ENCODE measurements around the gene PRODH. TPM values are rescaled to one million over a fixed set of nuclear protein-coding genes. Genes with fewer than 3 reads are reported as not detected.
"Not testable (repeated sequence)": the region's sequence is repeated elsewhere in the genome, so short reads cannot be mapped to it uniquely, and the experiment has no call there.

PRODH gene
- total RNA-seq, 4 donors from 2014 or later = 48.3 to 202 (median 147) TPM

DNA sequence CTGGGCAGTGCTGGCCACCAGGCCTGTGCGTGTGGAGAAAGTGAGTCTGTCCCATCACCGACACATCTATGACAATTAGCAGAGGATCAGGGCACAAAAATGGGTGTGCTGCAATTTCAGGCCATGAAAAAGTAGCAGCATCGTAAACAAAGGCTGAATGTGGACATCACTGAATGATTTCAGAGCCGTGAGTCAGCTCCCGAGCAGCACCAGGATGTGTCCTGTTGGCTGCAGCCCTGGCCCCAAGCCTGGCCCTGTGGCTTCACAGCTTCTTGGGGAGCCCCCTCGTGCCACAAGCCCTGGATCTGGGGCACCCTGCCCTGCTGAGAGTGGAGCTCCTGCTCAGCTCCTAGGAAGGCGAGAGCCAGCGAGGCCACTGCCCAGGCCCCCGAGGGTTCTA, 20.5 kb downstream of the PRODH start:
- not testable (repeated sequence) for H3K4me1 ChIP-seq; H3K36me3 ChIP-seq; H3K27ac ChIP-seq; DNase-seq (ENCODE audit: low spot score in 2 of 2); H3K9me3 ChIP-seq; H3K4me3 ChIP-seq; H3K27me3 ChIP-seq
- no CpG with 5 or more reads among the region's 9 CpGs for WGBS, 2 donors

DNA sequence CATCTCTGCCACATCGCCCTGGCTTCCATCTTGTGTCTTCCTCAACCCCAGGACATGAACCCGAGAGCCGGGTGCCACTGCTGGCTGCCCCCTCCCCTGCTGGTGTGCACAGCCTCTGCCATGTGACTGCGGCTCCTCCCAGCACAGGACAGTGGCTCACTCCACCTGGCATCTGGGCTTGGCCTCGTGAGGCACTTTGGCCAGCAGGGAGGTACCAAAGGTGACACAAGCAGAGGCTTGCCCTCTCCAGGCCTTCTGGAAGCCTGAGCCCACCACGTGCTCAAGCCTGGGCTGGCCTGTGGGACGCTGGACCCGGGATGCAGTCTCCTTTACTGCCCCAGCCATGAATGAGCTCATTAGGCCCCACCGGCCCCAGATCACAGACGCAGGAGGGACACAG, 21.5 kb downstream of the PRODH start:
- DNase-seq (ENCODE audit: low spot score in 2 of 2); H3K9me3 ChIP-seq; H3K36me3 ChIP-seq; H3K27me3 ChIP-seq; H3K4me3 ChIP-seq; H3K4me1 ChIP-seq; H3K27ac ChIP-seq: not testable (repeated sequence)
- no CpG with 5 or more reads among the region's 10 CpGs for WGBS, 2 donors

DNA sequence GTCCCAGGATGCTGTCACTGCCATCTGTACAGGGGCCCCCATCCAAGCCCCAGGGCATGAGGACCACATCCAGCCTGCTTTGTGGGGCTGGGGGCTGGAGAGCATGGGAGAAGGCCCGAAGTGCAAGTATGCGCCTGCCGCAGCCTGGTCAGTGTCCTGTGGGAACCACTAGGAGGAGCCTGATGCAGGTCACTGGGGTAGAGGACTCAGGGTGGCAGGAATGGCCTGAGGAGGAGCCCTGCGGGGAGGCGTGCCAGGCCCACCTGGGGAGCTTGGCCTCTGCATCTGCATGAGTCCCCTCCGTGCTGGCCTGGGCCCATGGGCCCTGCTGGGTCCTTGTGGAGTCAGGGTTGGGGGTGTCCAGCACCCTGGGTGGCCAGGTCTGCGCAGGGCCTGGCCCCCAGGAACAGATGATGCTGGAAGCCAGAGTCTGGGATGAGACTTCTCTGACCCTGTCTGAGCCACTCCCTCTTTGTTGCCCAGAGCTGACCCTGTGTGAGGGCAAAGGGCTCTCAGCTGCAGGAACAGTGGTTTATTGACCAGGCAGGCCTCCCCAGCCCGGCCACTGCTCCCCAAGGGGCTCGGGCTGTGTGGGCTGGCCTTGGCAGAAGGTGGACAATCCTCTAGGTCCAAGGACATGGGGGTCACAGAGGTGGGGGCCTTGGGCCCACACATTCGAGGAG, 23.7 kb downstream of the PRODH start:
- not testable (repeated sequence) for H3K27ac ChIP-seq

DNA sequence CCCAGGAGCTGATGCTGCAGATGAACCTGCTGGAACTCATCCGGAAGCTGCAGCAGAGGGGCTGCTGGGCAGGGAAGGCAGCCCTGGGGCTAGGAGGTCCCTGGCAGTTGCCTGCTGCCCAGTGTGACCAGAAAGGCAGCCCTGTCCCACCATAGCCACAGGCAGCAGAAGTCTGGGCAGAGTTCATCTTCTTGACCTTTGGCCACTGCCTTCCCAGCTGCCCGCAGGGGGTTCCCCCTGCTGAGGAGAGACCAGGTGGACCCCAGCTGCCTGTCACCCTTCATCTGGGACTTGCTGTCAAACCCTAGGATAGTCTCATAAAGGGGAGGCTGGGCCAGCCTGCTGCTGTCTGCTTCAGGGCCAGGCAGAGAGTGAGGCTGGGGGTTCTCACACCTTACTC, 24.6 kb downstream of the PRODH start:
- H3K4me3 ChIP-seq; DNase-seq (ENCODE audit: low spot score in 2 of 2); H3K27me3 ChIP-seq; H3K27ac ChIP-seq; H3K9me3 ChIP-seq; H3K4me1 ChIP-seq; H3K36me3 ChIP-seq: not testable (repeated sequence)
- no CpG with 5 or more reads among the region's 2 CpGs for WGBS, 2 donors

More for the DNA sequence above, 23.7 kb downstream of the PRODH start:
- H3K36me3 ChIP-seq; H3K4me1 ChIP-seq; DNase-seq (ENCODE audit: low spot score in 2 of 2); H3K9me3 ChIP-seq; H3K27me3 ChIP-seq; H3K4me3 ChIP-seq: not testable (repeated sequence)
- no CpG with 5 or more reads among the region's 10 CpGs for WGBS, 2 donors

DNA sequence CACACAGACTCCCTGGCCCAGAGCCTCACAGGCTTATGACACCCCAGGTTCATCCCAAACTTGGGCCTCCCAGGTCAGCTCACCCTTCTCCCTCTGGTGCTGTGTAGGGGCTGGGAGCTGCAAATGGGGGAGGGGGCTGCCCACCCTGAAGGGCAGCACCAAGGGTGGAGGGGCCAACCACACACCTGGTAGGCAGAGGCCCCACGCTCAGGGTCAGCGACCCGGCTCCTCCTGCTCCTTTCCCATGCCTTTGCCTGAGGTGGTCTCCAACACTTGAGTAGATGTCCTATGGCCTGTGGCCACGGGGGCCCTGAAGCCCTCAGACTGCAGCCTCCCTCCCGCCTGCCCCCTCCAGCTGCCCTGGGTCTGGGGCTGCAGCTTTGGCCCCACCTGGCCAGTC, 26.5 kb downstream of the PRODH start:
- Histone ChIP-seq H3K36me3 (no peaks in the 10 kb centered on the region), H3K27me3 (no peaks in the 10 kb centered on the region), H3K4me3 (no peak overlapping the region), H3K27ac (no peak overlapping the region), H3K4me1 (no peaks in the 10 kb centered on the region), H3K9me3 (no peaks in the 10 kb centered on the region)
- DNase-seq (ENCODE audit: low spot score in 2 of 2) = no peak
- no CpG with 5 or more reads among the region's 5 CpGs for WGBS, 2 donors
- TF ChIP-seq POLR2A (IDR thresholded peaks at IDR 0.05) (no peak), EP300 (IDR thresholded peaks at IDR 0.05) (no peak)
- TF ChIP-seq, protein P1, sequence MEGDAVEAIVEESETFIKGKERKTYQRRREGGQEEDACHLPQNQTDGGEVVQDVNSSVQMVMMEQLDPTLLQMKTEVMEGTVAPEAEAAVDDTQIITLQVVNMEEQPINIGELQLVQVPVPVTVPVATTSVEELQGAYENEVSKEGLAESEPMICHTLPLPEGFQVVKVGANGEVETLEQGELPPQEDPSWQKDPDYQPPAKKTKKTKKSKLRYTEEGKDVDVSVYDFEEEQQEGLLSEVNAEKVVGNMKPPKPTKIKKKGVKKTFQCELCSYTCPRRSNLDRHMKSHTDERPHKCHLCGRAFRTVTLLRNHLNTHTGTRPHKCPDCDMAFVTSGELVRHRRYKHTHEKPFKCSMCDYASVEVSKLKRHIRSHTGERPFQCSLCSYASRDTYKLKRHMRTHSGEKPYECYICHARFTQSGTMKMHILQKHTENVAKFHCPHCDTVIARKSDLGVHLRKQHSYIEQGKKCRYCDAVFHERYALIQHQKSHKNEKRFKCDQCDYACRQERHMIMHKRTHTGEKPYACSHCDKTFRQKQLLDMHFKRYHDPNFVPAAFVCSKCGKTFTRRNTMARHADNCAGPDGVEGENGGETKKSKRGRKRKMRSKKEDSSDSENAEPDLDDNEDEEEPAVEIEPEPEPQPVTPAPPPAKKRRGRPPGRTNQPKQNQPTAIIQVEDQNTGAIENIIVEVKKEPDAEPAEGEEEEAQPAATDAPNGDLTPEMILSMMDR (IDR thresholded peaks at IDR 0.05) = no peak

DNA sequence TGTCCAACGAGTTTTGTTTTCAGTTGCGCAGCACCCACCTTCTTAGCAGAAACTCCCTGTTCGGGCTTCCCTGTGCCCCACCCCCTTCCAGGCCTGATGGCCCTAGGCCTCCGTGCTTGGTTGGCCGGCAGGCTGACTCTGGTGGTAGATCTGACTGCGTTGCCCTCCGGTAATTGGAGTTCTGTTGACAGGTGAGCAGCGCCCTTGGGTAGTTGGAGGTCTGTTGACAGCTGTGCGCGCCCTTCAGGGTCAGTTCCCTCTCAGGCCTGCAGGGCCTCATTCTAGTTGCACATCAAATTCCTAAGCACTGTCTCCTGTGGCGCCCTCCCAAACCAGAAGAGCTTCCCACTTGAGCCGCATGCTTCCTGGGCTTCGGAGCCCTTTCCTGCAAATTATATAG, 29.2 kb downstream of the PRODH start:
- Histone ChIP-seq H3K9me3 (no peaks in the 10 kb centered on the region), H3K4me3 (no peak overlapping the region), H3K4me1 (no peaks in the 10 kb centered on the region), H3K27me3 (no peaks in the 10 kb centered on the region), H3K36me3 (no peaks in the 10 kb centered on the region), H3K27ac (no peak overlapping the region)
- WGBS, 2 donors = no CpG with 5 or more reads among the region's 13 CpGs
- TF ChIP-seq, protein P1 (IDR thresholded peaks at IDR 0.05) = no peak
- TF ChIP-seq POLR2A (IDR thresholded peaks at IDR 0.05) (no peak), EP300 (IDR thresholded peaks at IDR 0.05) (no peak)
- DNase-seq (ENCODE audit: low spot score in 2 of 2) = no peak

DNA sequence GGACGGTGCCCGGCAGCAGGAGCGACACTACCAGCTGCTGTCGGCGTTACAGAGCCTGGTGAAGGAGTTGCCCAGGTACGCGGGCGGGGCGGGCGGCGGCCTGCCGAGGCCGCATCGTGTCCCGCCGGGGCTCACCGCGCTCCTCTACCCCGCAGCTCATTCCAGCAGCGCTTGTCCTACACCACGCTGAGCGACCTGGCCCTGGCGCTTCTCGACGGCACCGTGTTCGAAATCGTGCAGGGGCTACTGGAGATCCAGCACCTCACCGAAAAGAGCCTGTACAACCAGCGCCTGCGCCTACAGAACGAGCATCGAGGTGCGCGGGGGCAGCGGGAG, 29.7 kb downstream of the PRODH start:
- not testable (repeated sequence) for H3K27me3 ChIP-seq; DNase-seq (ENCODE audit: low spot score in 2 of 2); H3K4me3 ChIP-seq; H3K4me1 ChIP-seq; H3K36me3 ChIP-seq; H3K9me3 ChIP-seq; H3K27ac ChIP-seq
- no CpG with 5 or more reads among the region's 36 CpGs for WGBS, 2 donors

Data from tibial nerve (tissue), 4 donors.